Psoas muscle (tissue), 8 donors: ENCODE results near the gene HSF2BP. TPM values are rescaled to one million over a fixed set of nuclear protein-coding genes. Genes with fewer than 3 reads are reported as not detected.

Source experiments
- ATAC-seq, 4 donors: fragments of 200-7000 bp; cut with Tn5 transposase; one replicate each; pipeline ENCODE4 v1.9.1; 2020; ENCODE audit warnings: moderate library complexity in 3 of 4, mild to moderate bottlenecking in 2 of 4
- DNase-seq, 2 donors: peaks; one replicate each; pipeline ENCODE4 v3.0.0-alpha.2; 2020
- H3K27ac ChIP-seq: fragments of 200-600 bp; one replicate; pipeline ENCODE4 v1.8.0; 2022
- H3K27me3 ChIP-seq, 3 donors: fragments of 200-600 bp in 1 of 3; one replicate each; pipeline versions ENCODE4 v1.6.1 to v1.8.0; 2013 to 2022; ENCODE audit warnings: low read length in 2 of 3, mild to moderate bottlenecking in 2 of 3, moderate library complexity in 1 of 3; ENCODE audit not compliant: insufficient read depth in 3 of 3
- H3K36me3 ChIP-seq, 2 donors: fragments of 200-600 bp in 1 of 2; one replicate each; pipeline versions ENCODE4 v1.6.1 to v1.8.0; 2013 to 2022; ENCODE audit warnings: low read depth in 1 of 2, mild to moderate bottlenecking in 1 of 2, moderate library complexity in 1 of 2; ENCODE audit not compliant: insufficient read depth in 1 of 2
- H3K4me1 ChIP-seq: fragments of 200-600 bp; one replicate; pipeline ENCODE4 v1.8.0; 2022
- H3K4me3 ChIP-seq: fragments of 200-600 bp; one replicate; pipeline ENCODE4 v1.8.0; 2022; ENCODE audit warnings: mild to moderate bottlenecking
- H3K9me3 ChIP-seq: fragments of 200-600 bp; one replicate; pipeline ENCODE4 v1.8.0; 2022
- WGBS, 3 donors: extraction: QIAGEN DNeasy Blood & Tissue Kit; methylation state at CpG; one replicate each; pipeline versions ENCODE4 v1.1.6 to v1.1.7; 2013; 5-methylcytosine and 5-hydroxymethylcytosine counted together
- intact Hi-C, 2 donors: fragments of 100-400 bp; cut with DNase I; formaldehyde crosslinking; loops; one replicate each; pipeline versions ENCODE4 v1.11.0 to v1.14.2; 2022
- polyA plus RNA-seq, 3 donors: library from polyadenylated mRNA; stranded (reverse); fragments of 200-250 nt; gene quantifications; one replicate each; pipeline ENCODE4 v1.2.3, GENCODE V29; 2013
- total RNA-seq, 4 donors: library from RNA; stranded (reverse); fragmentation: NEBNext Ultra II Directional in 2 of 4; extraction: Animal tissue kit (Norgen Biotek cat#: 25700) in 2 of 4; gene quantifications; one replicate each; pipeline versions ENCODE4 v1.2.1 to v1.2.4, GENCODE V29; 2021 to 2023
- TF ChIP-seq, protein P1 (sequence below): fragments of 200-600 bp; IDR thresholded peaks from one replicate; pipeline ENCODE4 v1.8.0; 2022; ENCODE audit warnings: antibody characterized with exemption
- donor health status: healthy with polysubstance abuse.
- donor health status: DM: no; HTN: no; CAD: no; lungs with moderate emphysema.
- donor health status: Bipolar disorder and iron deficiency.
- donor health status: healthy.
- donor health status: DM: yes; HTN: yes; CAD: no.
- donor health status: DM: no; HTN: no; CAD: no.
- donor health status: DM: no; HTN: no; CAD: no.
- donor health status: DM: yes; HTN: yes; CAD: no.

The HSF2BP gene
- total and polyA plus RNA-seq, 7 donors, result 0.16 to 1.7 (median 0.28) TPM; not detected in 1

DNA sequence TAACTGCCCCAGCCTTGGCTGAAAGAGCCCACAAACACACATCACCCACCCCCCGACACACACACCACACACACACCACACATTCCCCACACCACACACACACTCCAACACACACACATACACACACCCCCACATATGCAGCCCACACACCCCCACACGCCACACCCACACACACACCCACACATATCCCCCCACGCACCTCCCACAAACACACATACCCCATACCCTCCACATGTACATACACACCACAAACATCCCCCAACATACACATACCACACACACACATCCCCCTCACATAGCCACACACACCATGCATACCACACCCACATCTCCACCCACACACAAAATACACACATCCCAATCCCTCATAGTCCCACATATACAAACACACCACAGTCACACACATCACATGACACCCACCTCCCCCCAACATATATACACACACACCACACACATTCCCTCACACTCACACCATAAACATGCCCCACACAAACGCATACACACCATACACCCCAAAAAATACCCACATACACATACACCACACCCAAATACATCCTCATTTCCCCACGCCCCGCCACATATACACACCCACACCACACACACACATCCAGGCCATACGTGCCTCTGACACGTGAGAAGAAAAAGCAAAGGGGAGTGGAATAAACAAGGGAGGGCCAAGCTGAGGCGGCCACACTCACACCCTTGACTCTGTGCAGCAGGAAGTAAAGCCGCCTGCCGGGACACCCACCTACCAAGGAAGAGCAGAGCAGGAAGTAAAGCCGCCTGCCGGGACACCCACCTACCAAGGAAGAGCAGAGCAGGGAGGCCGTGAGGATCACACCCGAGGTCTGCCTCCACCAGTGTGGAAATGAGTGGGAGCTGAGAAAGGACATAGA is 53.7 kb downstream of the HSF2BP start:
- DNase-seq (no peak), ATAC-seq (no peak)
- Histone ChIP-seq H3K4me1 (peaks cover 13% of the 10 kb centered on the region), H3K4me3 (no peak overlapping the region), H3K27ac (no peak overlapping the region), H3K36me3 (no peaks in the 10 kb centered on the region), H3K27me3 (no peaks in the 10 kb centered on the region), H3K9me3 (no peaks in the 10 kb centered on the region)
- 82 to 89% (median 85%) methylated on average over 15 of the region's 15 CpGs for WGBS, 3 donors
- TF ChIP-seq, protein P1, sequence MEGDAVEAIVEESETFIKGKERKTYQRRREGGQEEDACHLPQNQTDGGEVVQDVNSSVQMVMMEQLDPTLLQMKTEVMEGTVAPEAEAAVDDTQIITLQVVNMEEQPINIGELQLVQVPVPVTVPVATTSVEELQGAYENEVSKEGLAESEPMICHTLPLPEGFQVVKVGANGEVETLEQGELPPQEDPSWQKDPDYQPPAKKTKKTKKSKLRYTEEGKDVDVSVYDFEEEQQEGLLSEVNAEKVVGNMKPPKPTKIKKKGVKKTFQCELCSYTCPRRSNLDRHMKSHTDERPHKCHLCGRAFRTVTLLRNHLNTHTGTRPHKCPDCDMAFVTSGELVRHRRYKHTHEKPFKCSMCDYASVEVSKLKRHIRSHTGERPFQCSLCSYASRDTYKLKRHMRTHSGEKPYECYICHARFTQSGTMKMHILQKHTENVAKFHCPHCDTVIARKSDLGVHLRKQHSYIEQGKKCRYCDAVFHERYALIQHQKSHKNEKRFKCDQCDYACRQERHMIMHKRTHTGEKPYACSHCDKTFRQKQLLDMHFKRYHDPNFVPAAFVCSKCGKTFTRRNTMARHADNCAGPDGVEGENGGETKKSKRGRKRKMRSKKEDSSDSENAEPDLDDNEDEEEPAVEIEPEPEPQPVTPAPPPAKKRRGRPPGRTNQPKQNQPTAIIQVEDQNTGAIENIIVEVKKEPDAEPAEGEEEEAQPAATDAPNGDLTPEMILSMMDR, result no peak
- intact Hi-C loops, result no loop called here

DNA sequence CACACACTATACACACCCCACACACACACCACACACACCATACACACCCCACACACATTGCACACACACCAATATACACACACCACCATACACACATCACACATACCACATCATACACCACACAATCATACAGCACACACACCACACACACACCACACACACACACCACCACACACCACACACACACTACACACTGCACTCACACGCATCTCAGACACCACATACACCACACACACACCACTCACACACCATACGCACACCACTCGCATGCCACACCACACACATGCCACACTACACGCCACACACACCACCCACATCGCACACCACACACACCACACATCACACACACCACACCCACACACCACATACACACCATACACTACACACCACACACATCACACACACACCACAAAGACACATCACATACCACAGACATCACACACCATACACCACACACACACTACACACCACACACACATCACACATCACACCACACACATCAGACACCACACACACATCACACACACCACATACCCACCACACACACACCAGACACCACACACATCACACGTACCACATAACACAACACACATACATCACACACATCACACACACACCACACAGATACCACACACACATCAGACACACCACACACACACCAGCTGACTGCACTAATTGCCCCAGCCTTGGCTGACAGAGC is 54.6 kb downstream of the HSF2BP start:
- Histone ChIP-seq H3K9me3 (no peaks in the 10 kb centered on the region), H3K36me3 (no peaks in the 10 kb centered on the region), H3K27me3 (no peaks in the 10 kb centered on the region), H3K4me1 (peaks cover 13% of the 10 kb centered on the region), H3K27ac (no peak overlapping the region), H3K4me3 (no peak overlapping the region)
- intact Hi-C loops, result no loop called here
- TF ChIP-seq, protein P1, result no peak
- 92 to 97% (median 95%) methylated on average over 6 of the region's 6 CpGs for WGBS, 3 donors
- ATAC-seq (no peak), DNase-seq (no peak)

DNA sequence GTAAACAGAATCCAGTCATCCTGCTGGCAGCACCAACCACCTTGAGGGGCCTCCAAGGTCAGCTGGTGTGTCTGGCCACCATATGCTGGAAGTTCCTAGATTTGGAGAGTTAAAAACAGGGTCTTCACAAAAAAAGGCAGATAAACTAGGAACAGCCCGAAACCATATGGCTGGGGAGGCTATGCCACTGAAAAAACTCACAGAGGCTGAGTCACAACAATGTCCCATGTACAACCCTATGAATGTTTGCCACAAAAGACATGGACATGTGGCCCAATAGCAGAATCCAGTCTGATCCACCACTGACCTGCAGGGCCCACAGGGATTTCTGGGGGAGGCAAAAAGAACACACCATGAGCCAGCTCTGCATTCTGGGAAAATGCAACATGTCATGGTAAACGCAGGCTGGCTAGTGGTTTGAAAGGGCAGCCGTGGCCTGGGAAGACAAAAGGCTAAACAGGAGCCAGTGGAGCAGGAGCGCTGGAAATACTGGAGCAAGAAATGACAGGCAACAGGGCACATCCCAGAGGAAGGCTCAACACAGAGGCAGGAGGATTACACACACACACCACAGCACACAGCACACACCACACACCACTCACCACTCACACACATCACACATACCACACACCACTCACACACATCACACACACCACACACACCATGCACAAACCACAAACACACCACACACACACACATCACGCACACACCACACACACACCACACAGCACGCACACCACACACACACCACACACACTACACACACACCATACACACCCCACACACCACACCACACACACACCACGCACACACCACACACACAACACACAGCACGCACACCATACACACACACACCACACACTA is 55.4 kb downstream of the HSF2BP start:
- no peak overlapping the region for H3K4me3 ChIP-seq
- H3K36me3 ChIP-seq, result no peaks in the 10 kb centered on the region
- H3K9me3 ChIP-seq, result no peaks in the 10 kb centered on the region
- TF ChIP-seq, protein P1, result no peak
- H3K4me1 ChIP-seq, result peaks cover 13% of the 10 kb centered on the region
- peak overlapping the region; percentile 75 for H3K27ac ChIP-seq
- WGBS, 3 donors, result 67 to 82% (median 68%) methylated on average over 8 of the region's 8 CpGs
- no peaks in the 10 kb centered on the region for H3K27me3 ChIP-seq
- intact Hi-C loops, result no loop called here
- no peak for DNase-seq
- ATAC-seq, result peak in 3 of 4 donors; percentile 19 to 48 (median 46)

DNA sequence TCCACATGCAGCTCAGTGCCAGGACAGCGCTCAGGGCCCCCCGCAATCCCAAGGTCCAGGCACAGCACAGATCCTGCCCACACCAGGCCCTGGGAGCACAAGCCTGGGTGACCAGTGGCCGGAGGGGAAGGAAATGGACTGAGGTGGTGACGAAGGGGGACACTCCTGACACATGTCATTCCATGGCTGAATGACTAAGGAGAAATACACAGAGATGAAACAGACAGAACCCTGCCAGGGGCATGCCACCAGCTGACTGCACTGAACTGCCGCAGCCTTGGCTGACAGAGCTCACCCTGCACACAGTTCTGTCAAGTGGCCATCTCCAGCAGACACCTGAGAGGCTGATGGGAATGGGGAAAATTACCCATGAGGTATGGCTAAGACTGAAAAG is 56.1 kb downstream of the HSF2BP start:
- Histone ChIP-seq H3K36me3 (no peaks in the 10 kb centered on the region), H3K9me3 (no peaks in the 10 kb centered on the region), H3K27me3 (no peaks in the 10 kb centered on the region), H3K4me3 (no peak overlapping the region), H3K4me1 (peaks cover 13% of the 10 kb centered on the region), H3K27ac (peak overlapping the region; percentile 75)
- DNase-seq (peak in 1 of 2 donors; percentile 35), ATAC-seq (peak; percentile 85 to 90 (median 88))
- WGBS, 3 donors, result 54 to 67% (median 59%) methylated on average over 5 of the region's 5 CpGs
- intact Hi-C loops, result no loop called here
- TF ChIP-seq, protein P1, result no peak
